ENCODE measurements around the gene TAAR5.

The TAAR5 gene

GRCh38 chr6:132598473-132598872 lies 8.9 kb upstream of the TAAR5 start:
- TF ChIP-seq, protein P1, sequence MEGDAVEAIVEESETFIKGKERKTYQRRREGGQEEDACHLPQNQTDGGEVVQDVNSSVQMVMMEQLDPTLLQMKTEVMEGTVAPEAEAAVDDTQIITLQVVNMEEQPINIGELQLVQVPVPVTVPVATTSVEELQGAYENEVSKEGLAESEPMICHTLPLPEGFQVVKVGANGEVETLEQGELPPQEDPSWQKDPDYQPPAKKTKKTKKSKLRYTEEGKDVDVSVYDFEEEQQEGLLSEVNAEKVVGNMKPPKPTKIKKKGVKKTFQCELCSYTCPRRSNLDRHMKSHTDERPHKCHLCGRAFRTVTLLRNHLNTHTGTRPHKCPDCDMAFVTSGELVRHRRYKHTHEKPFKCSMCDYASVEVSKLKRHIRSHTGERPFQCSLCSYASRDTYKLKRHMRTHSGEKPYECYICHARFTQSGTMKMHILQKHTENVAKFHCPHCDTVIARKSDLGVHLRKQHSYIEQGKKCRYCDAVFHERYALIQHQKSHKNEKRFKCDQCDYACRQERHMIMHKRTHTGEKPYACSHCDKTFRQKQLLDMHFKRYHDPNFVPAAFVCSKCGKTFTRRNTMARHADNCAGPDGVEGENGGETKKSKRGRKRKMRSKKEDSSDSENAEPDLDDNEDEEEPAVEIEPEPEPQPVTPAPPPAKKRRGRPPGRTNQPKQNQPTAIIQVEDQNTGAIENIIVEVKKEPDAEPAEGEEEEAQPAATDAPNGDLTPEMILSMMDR (IDR thresholded peaks at IDR 0.05; ENCODE audit: control insufficient read depth, extremely low read depth, insufficient read depth), result peak; percentile 47

DNA sequence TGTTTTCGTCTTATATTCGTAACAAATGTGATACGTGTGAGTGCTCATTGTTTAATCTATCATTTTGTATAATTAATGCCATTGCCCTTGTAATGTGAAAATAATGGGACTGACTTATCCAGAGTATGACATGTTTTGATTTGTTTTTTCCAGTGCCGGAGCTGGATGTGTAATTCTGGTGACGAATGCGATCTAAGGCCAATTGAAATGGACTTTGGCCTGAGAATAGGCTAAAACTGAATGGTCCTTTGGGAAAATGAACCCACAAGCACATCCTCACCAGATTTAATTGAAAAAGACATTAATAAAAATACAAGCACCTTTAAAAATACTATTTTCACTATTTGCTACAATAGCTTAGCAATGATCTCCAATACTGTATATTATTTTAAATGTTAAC lies 6.7 kb upstream of the TAAR5 start:
- H3K4me3 ChIP-seq (ENCODE audit: low read depth, low read length), result no peak overlapping the region
- no peak for DNase-seq (ENCODE audit: low read depth)
- TF ChIP-seq, protein P1 (IDR thresholded peaks at IDR 0.05; ENCODE audit: control insufficient read depth, extremely low read depth, insufficient read depth), result no peak

More at GRCh38 chr6:132598473-132598872, 8.9 kb upstream of the TAAR5 start:
- H3K4me3 ChIP-seq (ENCODE audit: low read depth, low read length), result no peak overlapping the region
- DNase-seq (ENCODE audit: low read depth), result peak; percentile 28

DNA sequence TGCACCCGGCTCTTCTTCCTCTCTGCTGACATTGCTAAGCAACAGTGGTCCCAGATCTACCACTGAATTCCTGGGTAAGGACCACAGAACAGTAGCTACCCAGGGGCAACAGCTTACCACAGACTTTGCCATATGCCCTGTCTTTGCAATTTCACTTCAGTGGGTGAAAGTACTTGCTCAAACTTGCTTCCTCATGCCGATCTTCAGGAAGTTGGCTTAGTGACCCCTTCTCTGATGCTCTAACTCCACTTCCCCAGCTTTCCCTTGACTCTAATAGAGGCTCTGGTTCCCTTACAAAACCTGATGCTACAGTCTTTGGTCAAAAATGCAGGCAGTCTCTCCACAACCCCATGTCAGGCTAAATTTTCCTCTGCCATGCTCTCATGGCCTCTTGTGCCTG lies 3.3 kb upstream of the TAAR5 start:
- DNase-seq (ENCODE audit: low read depth), result no peak
- no peak overlapping the region for H3K4me3 ChIP-seq (ENCODE audit: low read depth, low read length)
- TF ChIP-seq, protein P1 (IDR thresholded peaks at IDR 0.05; ENCODE audit: control insufficient read depth, extremely low read depth, insufficient read depth), result no peak

- H3K4me3 ChIP-seq (ENCODE audit: low read depth, low read length), result no peak overlapping the region
- no peak for DNase-seq (ENCODE audit: low read depth)
- TF ChIP-seq, protein P1 (IDR thresholded peaks at IDR 0.05; ENCODE audit: control insufficient read depth, extremely low read depth, insufficient read depth), result no peak
Measured at GRCh38 chr6:132590362-132590761, 821 bp upstream of the TAAR5 start.

- no peak overlapping the region for H3K4me3 ChIP-seq (ENCODE audit: low read depth, low read length)
- TF ChIP-seq, protein P1 (IDR thresholded peaks at IDR 0.05; ENCODE audit: control insufficient read depth, extremely low read depth, insufficient read depth), result no peak
- no peak for DNase-seq (ENCODE audit: low read depth)
Measured at GRCh38 chr6:132587424-132587823, 2.1 kb downstream of the TAAR5 start.

DNA sequence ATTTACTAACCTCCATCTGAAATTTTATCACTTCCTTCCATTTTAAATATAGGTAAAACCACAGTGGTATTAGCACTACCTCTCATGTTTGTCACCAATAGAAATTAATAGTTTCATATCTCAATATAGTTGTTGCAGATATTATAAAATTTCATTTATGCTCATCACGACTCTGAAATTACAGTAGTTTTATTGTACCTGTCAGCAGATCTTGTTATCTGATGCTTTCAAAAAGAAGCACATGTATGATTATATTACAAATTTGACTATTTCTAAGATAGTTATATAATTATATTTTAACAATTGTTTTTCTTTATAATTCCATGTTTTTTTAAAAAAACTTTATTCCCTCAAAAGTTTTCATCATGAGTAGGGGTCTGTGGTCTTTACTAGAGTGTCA lies 4.8 kb downstream of the TAAR5 start:
- TF ChIP-seq, protein P1 (IDR thresholded peaks at IDR 0.05; ENCODE audit: control insufficient read depth, extremely low read depth, insufficient read depth), result no peak
- no peak overlapping the region for H3K4me3 ChIP-seq (ENCODE audit: low read depth, low read length)
- DNase-seq (ENCODE audit: low read depth), result no peak

GRCh38 chr6:132571774-132572173 lies 17.8 kb downstream of the TAAR5 start:
- DNase-seq (ENCODE audit: low read depth), result no peak
- TF ChIP-seq, protein P1 (IDR thresholded peaks at IDR 0.05; ENCODE audit: control insufficient read depth, extremely low read depth, insufficient read depth), result no peak
- no peak overlapping the region for H3K4me3 ChIP-seq (ENCODE audit: low read depth, low read length)
